ENCODE measurements around the gene NPB.

NPB gene

GRCh38 chr17:81871387-81872230 is 30.4 kb upstream of the NPB start:
- DNase-seq (ENCODE audit: insufficient read length), result peak; percentile 99
- peak; percentile 96 for FAIRE-seq
- TF ChIP-seq TAF1 (IDR thresholded peaks at IDR 0.05; ENCODE audit: borderline replicate concordance, low read depth, low read length) (peak; percentile 48; the same call in 1 of the 2 replicates), POLR2AphosphoS5 (IDR thresholded peaks at IDR 0.05; ENCODE audit: low read depth, low read length) (peak; percentile 69), POLR2A (IDR thresholded peaks at IDR 0.05; ENCODE audit: low read depth, low read length) (peak; percentile 73)

- DNase-seq (ENCODE audit: insufficient read length), result no peak
- peak; percentile 64 for TF ChIP-seq POLR2AphosphoS5 (IDR thresholded peaks at IDR 0.05; ENCODE audit: low read depth, low read length)
- TF ChIP-seq POLR2A (IDR thresholded peaks at IDR 0.05; ENCODE audit: low read depth, low read length), result no peak
- no peak for FAIRE-seq
These were observed 24.5 kb upstream of the NPB start for GRCh38 chr17:81877569-81877968.

- no peak for TF ChIP-seq POLR2AphosphoS5 (IDR thresholded peaks at IDR 0.05; ENCODE audit: low read depth, low read length)
- DNase-seq (ENCODE audit: insufficient read length) (no peak), FAIRE-seq (no peak)
These were observed 23.7 kb upstream of the NPB start for GRCh38 chr17:81878294-81878693.

GRCh38 chr17:81879121-81879520 is 22.9 kb upstream of the NPB start:
- DNase-seq (ENCODE audit: insufficient read length) (no peak), FAIRE-seq (no peak)
- no peak for TF ChIP-seq POLR2AphosphoS5 (IDR thresholded peaks at IDR 0.05; ENCODE audit: low read depth, low read length)
- no peak for TF ChIP-seq TAF1 (IDR thresholded peaks at IDR 0.05; ENCODE audit: borderline replicate concordance, low read depth, low read length)
- no peak for TF ChIP-seq POLR2A (IDR thresholded peaks at IDR 0.05; ENCODE audit: low read depth, low read length)

- no peak for FAIRE-seq
- TF ChIP-seq POLR2A (IDR thresholded peaks at IDR 0.05; ENCODE audit: low read depth, low read length) (no peak), POLR2AphosphoS5 (IDR thresholded peaks at IDR 0.05; ENCODE audit: low read depth, low read length) (no peak), TAF1 (IDR thresholded peaks at IDR 0.05; ENCODE audit: borderline replicate concordance, low read depth, low read length) (no peak)
- DNase-seq (ENCODE audit: insufficient read length), result no peak
These were observed 17.5 kb upstream of the NPB start for GRCh38 chr17:81884520-81884919.

GRCh38 chr17:81884968-81885367 is 17.1 kb upstream of the NPB start:
- no peak for TF ChIP-seq POLR2A (IDR thresholded peaks at IDR 0.05; ENCODE audit: low read depth, low read length)
- no peak for TF ChIP-seq TAF1 (IDR thresholded peaks at IDR 0.05; ENCODE audit: borderline replicate concordance, low read depth, low read length)
- TF ChIP-seq POLR2AphosphoS5 (IDR thresholded peaks at IDR 0.05; ENCODE audit: low read depth, low read length), result peak; percentile 26; the same call in 1 of the 2 replicates
- FAIRE-seq (no peak), DNase-seq (ENCODE audit: insufficient read length) (no peak)

- no peak for FAIRE-seq
- TF ChIP-seq POLR2A (IDR thresholded peaks at IDR 0.05; ENCODE audit: low read depth, low read length) (peak; percentile 47), POLR2AphosphoS5 (IDR thresholded peaks at IDR 0.05; ENCODE audit: low read depth, low read length) (0 out of 2 replicates have a peak, but pooled peaks have one; percentile 1), TAF1 (IDR thresholded peaks at IDR 0.05; ENCODE audit: borderline replicate concordance, low read depth, low read length) (no peak)
- DNase-seq (ENCODE audit: insufficient read length), result no peak
These were observed 16.6 kb upstream of the NPB start for GRCh38 chr17:81885454-81885853.

- DNase-seq (ENCODE audit: insufficient read length) (no peak), FAIRE-seq (no peak)
- TF ChIP-seq TAF1 (IDR thresholded peaks at IDR 0.05; ENCODE audit: borderline replicate concordance, low read depth, low read length), result no peak
- TF ChIP-seq POLR2A (IDR thresholded peaks at IDR 0.05; ENCODE audit: low read depth, low read length), result no peak; the same call in none of the 2 replicates
- no peak; the same call in 1 of the 2 replicates for TF ChIP-seq POLR2AphosphoS5 (IDR thresholded peaks at IDR 0.05; ENCODE audit: low read depth, low read length)
These were observed 16.0 kb upstream of the NPB start for GRCh38 chr17:81885869-81886548.

GRCh38 chr17:81888105-81888987 is 13.7 kb upstream of the NPB start:
- no peak for TF ChIP-seq TAF1 (IDR thresholded peaks at IDR 0.05; ENCODE audit: borderline replicate concordance, low read depth, low read length)
- TF ChIP-seq POLR2A (IDR thresholded peaks at IDR 0.05; ENCODE audit: low read depth, low read length), result no peak
- TF ChIP-seq POLR2AphosphoS5 (IDR thresholded peaks at IDR 0.05; ENCODE audit: low read depth, low read length), result no peak
- no peak for FAIRE-seq
- DNase-seq (ENCODE audit: insufficient read length), result no peak

- DNase-seq (ENCODE audit: insufficient read length) (no peak), FAIRE-seq (no peak)
- TF ChIP-seq TAF1 (IDR thresholded peaks at IDR 0.05; ENCODE audit: borderline replicate concordance, low read depth, low read length) (no peak), POLR2A (IDR thresholded peaks at IDR 0.05; ENCODE audit: low read depth, low read length) (no peak)
These were observed 12.9 kb upstream of the NPB start for GRCh38 chr17:81888988-81889595.

- TF ChIP-seq POLR2AphosphoS5 (IDR thresholded peaks at IDR 0.05; ENCODE audit: low read depth, low read length), result no peak
- no peak for TF ChIP-seq TAF1 (IDR thresholded peaks at IDR 0.05; ENCODE audit: borderline replicate concordance, low read depth, low read length)
- no peak for TF ChIP-seq POLR2A (IDR thresholded peaks at IDR 0.05; ENCODE audit: low read depth, low read length)
- DNase-seq (ENCODE audit: insufficient read length) (no peak), FAIRE-seq (no peak)
These were observed 12.4 kb upstream of the NPB start for GRCh38 chr17:81889602-81890001.
